ENCODE data around the gene MAPT.

Gene MAPT

DNA sequence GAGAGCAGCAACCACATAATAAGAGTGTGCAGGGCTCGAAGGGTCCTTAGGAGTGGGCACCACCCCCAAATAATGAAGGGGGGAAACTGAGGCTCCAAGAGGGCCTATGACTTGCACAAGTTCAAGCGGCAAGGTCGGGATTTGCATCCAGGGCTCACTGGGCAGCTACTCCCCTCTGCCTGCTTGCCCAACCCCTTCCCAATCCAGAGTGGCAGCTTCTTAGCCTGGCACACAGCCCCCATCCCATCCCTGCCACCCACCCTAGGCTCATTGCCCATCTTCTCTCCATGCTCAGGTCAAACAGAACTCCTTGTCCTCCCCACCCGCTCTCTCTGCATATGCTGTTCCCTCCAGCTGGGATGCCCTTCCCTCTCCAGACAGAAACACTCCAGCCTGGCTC, 47.3 kb upstream of the MAPT start:
- no peak overlapping the region for H3K4me3 ChIP-seq (ENCODE audit: low read depth, low read length)
- TF ChIP-seq, protein P1, sequence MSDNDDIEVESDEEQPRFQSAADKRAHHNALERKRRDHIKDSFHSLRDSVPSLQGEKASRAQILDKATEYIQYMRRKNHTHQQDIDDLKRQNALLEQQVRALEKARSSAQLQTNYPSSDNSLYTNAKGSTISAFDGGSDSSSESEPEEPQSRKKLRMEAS (IDR thresholded peaks at IDR 0.05; ENCODE audit: low read depth, low read length): no peak
- TF ChIP-seq POLR2A (IDR thresholded peaks at IDR 0.05; ENCODE audit: extremely low read depth, insufficient read length): no peak
- no peak for TF ChIP-seq MYC (IDR thresholded peaks at IDR 0.05; ENCODE audit: low read depth, low read length)
- no peak for TF ChIP-seq CTCF (IDR thresholded peaks at IDR 0.05; ENCODE audit: low read depth, low read length)
- no peak for DNase-seq (ENCODE audit: low read depth)

GRCh38 chr17:45847747-45848146, 46.6 kb upstream of the MAPT start:
- no peak for DNase-seq (ENCODE audit: low read depth)
- TF ChIP-seq MYC (IDR thresholded peaks at IDR 0.05; ENCODE audit: low read depth, low read length): no peak
- TF ChIP-seq, protein P1 (IDR thresholded peaks at IDR 0.05; ENCODE audit: low read depth, low read length): no peak
- H3K4me3 ChIP-seq (ENCODE audit: low read depth, low read length): no peak overlapping the region

DNA sequence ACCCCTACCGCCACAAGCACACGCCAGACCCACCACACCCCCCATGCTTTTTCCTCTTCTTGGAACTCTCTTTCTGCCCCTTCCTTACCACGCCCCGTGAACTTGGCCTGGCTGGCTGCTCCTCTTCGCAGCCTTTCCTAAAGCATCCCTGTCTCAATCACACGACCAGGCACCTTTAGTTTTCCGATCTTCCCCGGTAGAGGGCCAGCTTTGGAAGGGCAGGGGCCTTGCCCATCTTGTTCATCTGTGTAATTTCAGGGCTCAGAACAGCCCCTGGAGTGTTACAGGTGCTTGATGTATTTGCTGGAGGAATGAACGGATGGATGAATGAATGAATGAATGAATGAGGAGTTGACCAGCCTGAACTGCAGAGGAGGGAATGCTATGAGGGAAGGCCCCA, 45.9 kb upstream of the MAPT start:
- TF ChIP-seq POLR2A (IDR thresholded peaks at IDR 0.05; ENCODE audit: extremely low read depth, insufficient read length) (no peak), MYC (IDR thresholded peaks at IDR 0.05; ENCODE audit: low read depth, low read length) (no peak), CTCF (IDR thresholded peaks at IDR 0.05; ENCODE audit: low read depth, low read length) (no peak)
- TF ChIP-seq, protein P1 (IDR thresholded peaks at IDR 0.05; ENCODE audit: low read depth, low read length): no peak
- H3K4me3 ChIP-seq (ENCODE audit: low read depth, low read length): no peak overlapping the region
- DNase-seq (ENCODE audit: low read depth): no peak

GRCh38 chr17:45848868-45849535, 45.4 kb upstream of the MAPT start:
- TF ChIP-seq CTCF (IDR thresholded peaks at IDR 0.05; ENCODE audit: low read depth, low read length) (no peak), MYC (IDR thresholded peaks at IDR 0.05; ENCODE audit: low read depth, low read length) (no peak), POLR2A (IDR thresholded peaks at IDR 0.05; ENCODE audit: extremely low read depth, insufficient read length) (no peak)
- TF ChIP-seq, protein P1 (IDR thresholded peaks at IDR 0.05; ENCODE audit: low read depth, low read length): no peak
- no peak overlapping the region for H3K4me3 ChIP-seq (ENCODE audit: low read depth, low read length)
- no peak for DNase-seq (ENCODE audit: low read depth)

DNA sequence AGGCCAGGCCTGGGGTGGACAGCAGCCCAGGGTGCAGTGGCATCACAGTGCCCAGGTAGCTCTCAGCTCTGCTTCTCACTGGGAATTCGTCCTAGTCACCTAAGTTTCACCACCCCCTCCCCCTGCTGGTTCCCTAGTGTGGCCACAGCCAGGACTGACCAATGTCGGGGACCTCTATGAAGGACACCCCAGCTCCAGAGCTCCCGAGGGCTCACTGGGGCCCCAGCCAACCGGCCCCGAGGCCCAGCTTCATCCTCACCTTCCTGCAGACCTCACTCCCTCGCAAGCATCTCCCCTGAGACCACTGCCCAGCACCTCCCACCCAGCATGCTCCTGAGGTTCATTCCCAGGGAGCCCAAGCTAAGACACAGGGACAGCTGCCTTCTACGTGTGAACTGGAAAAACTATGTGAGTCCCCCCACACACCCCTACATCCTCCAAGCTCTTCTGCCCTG, 44.8 kb upstream of the MAPT start:
- no peak overlapping the region for H3K4me3 ChIP-seq (ENCODE audit: low read depth, low read length)
- TF ChIP-seq MYC (IDR thresholded peaks at IDR 0.05; ENCODE audit: low read depth, low read length) (no peak), CTCF (IDR thresholded peaks at IDR 0.05; ENCODE audit: low read depth, low read length) (no peak), POLR2A (IDR thresholded peaks at IDR 0.05; ENCODE audit: extremely low read depth, insufficient read length) (no peak)
- TF ChIP-seq, protein P1 (IDR thresholded peaks at IDR 0.05; ENCODE audit: low read depth, low read length): no peak
- DNase-seq (ENCODE audit: low read depth): no peak

GRCh38 chr17:45850011-45850410, 44.3 kb upstream of the MAPT start:
- no peak overlapping the region for H3K4me3 ChIP-seq (ENCODE audit: low read depth, low read length)
- DNase-seq (ENCODE audit: low read depth): no peak
- TF ChIP-seq MYC (IDR thresholded peaks at IDR 0.05; ENCODE audit: low read depth, low read length) (no peak), POLR2A (IDR thresholded peaks at IDR 0.05; ENCODE audit: extremely low read depth, insufficient read length) (no peak), CTCF (IDR thresholded peaks at IDR 0.05; ENCODE audit: low read depth, low read length) (no peak)
- TF ChIP-seq, protein P1 (IDR thresholded peaks at IDR 0.05; ENCODE audit: low read depth, low read length): no peak

Measured in NB4 (cell line).